ENCODE results near the gene FBXO42. TPM values are rescaled to one million over a fixed set of nuclear protein-coding genes. Genes with fewer than 3 reads are reported as not detected.

FBXO42 gene
- total and polyA plus RNA-seq, 4 donors, result 5.9 to 9.4 (median 6.5) TPM

DNA sequence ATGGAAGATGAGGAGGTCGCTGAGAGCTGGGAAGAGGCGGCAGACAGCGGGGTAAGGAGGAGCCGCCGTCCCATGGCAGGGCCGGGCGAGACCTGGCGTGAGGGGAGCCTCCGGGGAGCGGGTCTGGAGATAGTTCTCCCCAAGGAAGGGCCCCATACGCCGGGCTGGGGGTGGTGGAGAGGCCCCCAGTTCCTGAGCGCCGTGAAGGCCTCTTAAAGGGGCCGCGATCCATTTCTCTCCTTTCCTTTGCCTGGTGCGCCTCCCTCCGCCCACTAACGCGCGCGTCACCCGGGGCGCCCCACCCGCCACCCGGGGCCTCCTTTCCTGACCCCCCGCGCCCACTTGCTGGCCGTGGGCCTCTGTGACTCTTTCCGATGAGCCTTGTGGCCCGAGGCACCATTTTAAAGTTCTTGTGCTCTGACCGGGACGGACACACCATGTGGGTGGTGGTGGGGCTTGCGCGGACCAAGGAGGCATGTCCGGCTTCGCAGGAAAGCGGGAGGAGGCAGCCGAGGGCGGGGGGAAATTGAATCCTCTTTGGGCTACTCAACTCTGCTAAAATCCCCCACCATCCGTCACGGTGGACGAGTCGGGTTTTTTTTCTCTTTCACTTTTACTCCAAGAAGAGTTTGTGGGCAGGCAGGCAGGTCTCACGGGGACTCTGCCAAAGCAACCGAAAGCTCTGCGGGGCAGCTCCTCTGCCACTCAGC, 15.1 kb upstream of the FBXO42 start:
- Histone ChIP-seq H3K9ac (ENCODE audit: low read depth in 1 of 2, low read length in 2 of 2) (peak overlapping the region; percentile 63 to 94), H3K9me3 (ENCODE audit: control insufficient read depth in 4 of 4, low read length in 3 of 4) (no peaks in the 10 kb centered on the region), H3K4me1 (ENCODE audit: control insufficient read depth in 4 of 4, insufficient read depth in 4 of 4, low read length in 3 of 4) (peaks cover 10 to 26% (median 18%) of the 10 kb centered on the region in 4 donors), H3K4me3 (ENCODE audit: low read depth in 1 of 3, low read length in 3 of 3) (peak overlapping the region; percentile 69 to 97 (median 93)), H3K36me3 (ENCODE audit: control insufficient read depth in 4 of 4, insufficient read depth in 3 of 4, low read depth in 1 of 4, low read length in 3 of 4) (no peaks in the 10 kb centered on the region), H3K27ac (ENCODE audit: low read depth in 1 of 2, low read length in 2 of 2) (peak overlapping the region; percentile 98 to 99), H3K27me3 (ENCODE audit: control insufficient read depth in 4 of 4, insufficient read depth in 4 of 4, low read length in 3 of 4) (no peaks in the 10 kb centered on the region)
- WGBS, result under 1% methylated on average over 47 of the region's 47 CpGs
- peak; percentile 81 for DNase-seq (ENCODE audit: low spot score)
- TF ChIP-seq FOXA1 (IDR thresholded peaks at IDR 0.05) (no peak), FOXA2 (IDR thresholded peaks at IDR 0.05) (no peak), ZBTB33 (IDR thresholded peaks at IDR 0.05) (no peak), SP1 (IDR thresholded peaks at IDR 0.05) (peak; percentile 21), YY1 (IDR thresholded peaks at IDR 0.05) (peak; percentile 94), HNF4G (IDR thresholded peaks at IDR 0.05) (no peak)
- TF ChIP-seq, protein P1, sequence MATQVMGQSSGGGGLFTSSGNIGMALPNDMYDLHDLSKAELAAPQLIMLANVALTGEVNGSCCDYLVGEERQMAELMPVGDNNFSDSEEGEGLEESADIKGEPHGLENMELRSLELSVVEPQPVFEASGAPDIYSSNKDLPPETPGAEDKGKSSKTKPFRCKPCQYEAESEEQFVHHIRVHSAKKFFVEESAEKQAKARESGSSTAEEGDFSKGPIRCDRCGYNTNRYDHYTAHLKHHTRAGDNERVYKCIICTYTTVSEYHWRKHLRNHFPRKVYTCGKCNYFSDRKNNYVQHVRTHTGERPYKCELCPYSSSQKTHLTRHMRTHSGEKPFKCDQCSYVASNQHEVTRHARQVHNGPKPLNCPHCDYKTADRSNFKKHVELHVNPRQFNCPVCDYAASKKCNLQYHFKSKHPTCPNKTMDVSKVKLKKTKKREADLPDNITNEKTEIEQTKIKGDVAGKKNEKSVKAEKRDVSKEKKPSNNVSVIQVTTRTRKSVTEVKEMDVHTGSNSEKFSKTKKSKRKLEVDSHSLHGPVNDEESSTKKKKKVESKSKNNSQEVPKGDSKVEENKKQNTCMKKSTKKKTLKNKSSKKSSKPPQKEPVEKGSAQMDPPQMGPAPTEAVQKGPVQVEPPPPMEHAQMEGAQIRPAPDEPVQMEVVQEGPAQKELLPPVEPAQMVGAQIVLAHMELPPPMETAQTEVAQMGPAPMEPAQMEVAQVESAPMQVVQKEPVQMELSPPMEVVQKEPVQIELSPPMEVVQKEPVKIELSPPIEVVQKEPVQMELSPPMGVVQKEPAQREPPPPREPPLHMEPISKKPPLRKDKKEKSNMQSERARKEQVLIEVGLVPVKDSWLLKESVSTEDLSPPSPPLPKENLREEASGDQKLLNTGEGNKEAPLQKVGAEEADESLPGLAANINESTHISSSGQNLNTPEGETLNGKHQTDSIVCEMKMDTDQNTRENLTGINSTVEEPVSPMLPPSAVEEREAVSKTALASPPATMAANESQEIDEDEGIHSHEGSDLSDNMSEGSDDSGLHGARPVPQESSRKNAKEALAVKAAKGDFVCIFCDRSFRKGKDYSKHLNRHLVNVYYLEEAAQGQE (IDR thresholded peaks at IDR 0.05), result no peak
- TF ChIP-seq, protein P2, sequence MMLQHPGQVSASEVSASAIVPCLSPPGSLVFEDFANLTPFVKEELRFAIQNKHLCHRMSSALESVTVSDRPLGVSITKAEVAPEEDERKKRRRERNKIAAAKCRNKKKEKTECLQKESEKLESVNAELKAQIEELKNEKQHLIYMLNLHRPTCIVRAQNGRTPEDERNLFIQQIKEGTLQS (IDR thresholded peaks at IDR 0.05), result no peak

GRCh38 chr1:16366722-16367257, 14.5 kb upstream of the FBXO42 start, which contains the start of gene SZRD1:
Gene SZRD1, plus strand, starts transcription at chr1:16367242. Its CDS starts 16 bp downstream, at chr1:16367258.
- Histone ChIP-seq H3K9me3 (ENCODE audit: control insufficient read depth in 4 of 4, low read length in 3 of 4) (no peaks in the 10 kb centered on the region), H3K36me3 (ENCODE audit: control insufficient read depth in 4 of 4, insufficient read depth in 3 of 4, low read depth in 1 of 4, low read length in 3 of 4) (no peaks in the 10 kb centered on the region), H3K4me3 (ENCODE audit: low read depth in 1 of 3, low read length in 3 of 3) (peak within 1 kb of the TSS; percentile 69 to 97 (median 93)), H3K27me3 (ENCODE audit: control insufficient read depth in 4 of 4, insufficient read depth in 4 of 4, low read length in 3 of 4) (no peaks in the 10 kb centered on the region), H3K27ac (ENCODE audit: low read depth in 1 of 2, low read length in 2 of 2) (peak within 1 kb of the TSS; percentile 98 to 99), H3K4me1 (ENCODE audit: control insufficient read depth in 4 of 4, insufficient read depth in 4 of 4, low read length in 3 of 4) (peaks cover 8 to 23% (median 14%) of the 10 kb centered on the region in 4 donors), H3K9ac (ENCODE audit: low read depth in 1 of 2, low read length in 2 of 2) (peak within 1 kb of the TSS; percentile 63 to 94)
- 2% methylated on average over 24 of the region's 24 CpGs for WGBS
- DNase-seq (ENCODE audit: low spot score), result peak; percentile 95
- TF ChIP-seq FOXA1 (IDR thresholded peaks at IDR 0.05), result peak; percentile 96
- TF ChIP-seq MAX (IDR thresholded peaks at IDR 0.05), result peak; percentile 80
- peak; percentile 76 for TF ChIP-seq SP1 (IDR thresholded peaks at IDR 0.05)
- TF ChIP-seq GABPA (IDR thresholded peaks at IDR 0.05 in 1 of 2, conservative IDR thresholded peaks at IDR 0.05 in 1 of 2), result peak; percentile 87 to 93
- TF ChIP-seq, protein P3, sequence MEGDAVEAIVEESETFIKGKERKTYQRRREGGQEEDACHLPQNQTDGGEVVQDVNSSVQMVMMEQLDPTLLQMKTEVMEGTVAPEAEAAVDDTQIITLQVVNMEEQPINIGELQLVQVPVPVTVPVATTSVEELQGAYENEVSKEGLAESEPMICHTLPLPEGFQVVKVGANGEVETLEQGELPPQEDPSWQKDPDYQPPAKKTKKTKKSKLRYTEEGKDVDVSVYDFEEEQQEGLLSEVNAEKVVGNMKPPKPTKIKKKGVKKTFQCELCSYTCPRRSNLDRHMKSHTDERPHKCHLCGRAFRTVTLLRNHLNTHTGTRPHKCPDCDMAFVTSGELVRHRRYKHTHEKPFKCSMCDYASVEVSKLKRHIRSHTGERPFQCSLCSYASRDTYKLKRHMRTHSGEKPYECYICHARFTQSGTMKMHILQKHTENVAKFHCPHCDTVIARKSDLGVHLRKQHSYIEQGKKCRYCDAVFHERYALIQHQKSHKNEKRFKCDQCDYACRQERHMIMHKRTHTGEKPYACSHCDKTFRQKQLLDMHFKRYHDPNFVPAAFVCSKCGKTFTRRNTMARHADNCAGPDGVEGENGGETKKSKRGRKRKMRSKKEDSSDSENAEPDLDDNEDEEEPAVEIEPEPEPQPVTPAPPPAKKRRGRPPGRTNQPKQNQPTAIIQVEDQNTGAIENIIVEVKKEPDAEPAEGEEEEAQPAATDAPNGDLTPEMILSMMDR (IDR thresholded peaks at IDR 0.05; ENCODE audit: low read depth, low read length, missing input control), result no peak
- TF ChIP-seq, protein P2 (IDR thresholded peaks at IDR 0.05), result peak; percentile 57
- TF ChIP-seq TAF1 (conservative IDR thresholded peaks at IDR 0.05), result peak; percentile 38
- TF ChIP-seq YY1 (IDR thresholded peaks at IDR 0.05), result peak; percentile 100
- TF ChIP-seq NR2F2 (IDR thresholded peaks at IDR 0.05), result peak; percentile 43
- TF ChIP-seq EGR1 (IDR thresholded peaks at IDR 0.05; ENCODE audit: low read depth in 2 of 2), result peak; percentile 69 to 72
- TF ChIP-seq RAD21 (IDR thresholded peaks at IDR 0.05), result peak in 1 of 2 donors; percentile 26
- TF ChIP-seq, protein P1 (IDR thresholded peaks at IDR 0.05), result peak; percentile 48
- peak; percentile 94 for TF ChIP-seq ZBTB33 (IDR thresholded peaks at IDR 0.05)
